ENCODE data around the gene YTHDF1. TPM values are rescaled to one million over a fixed set of nuclear protein-coding genes. Genes with fewer than 3 reads are reported as not detected.

Gene YTHDF1
- total RNA-seq, 1 donor from 2014 or later: 44.9 TPM

GRCh38 chr20:63154395-63154794, 61.5 kb downstream of the YTHDF1 start:
- no peak for DNase-seq (ENCODE audit: extremely low spot score, unreplicated experiment)
- no peak overlapping the region for H3K27ac Mint-ChIP-seq (ENCODE audit: unreplicated experiment)
- no peaks in the 10 kb centered on the region for H3K9me3 Mint-ChIP-seq (ENCODE audit: unreplicated experiment)
- peaks cover 17% of the 10 kb centered on the region for H3K27me3 Mint-ChIP-seq (ENCODE audit: unreplicated experiment)
- no peaks in the 10 kb centered on the region for H3K4me1 Mint-ChIP-seq (ENCODE audit: unreplicated experiment)
- TF ChIP-seq, protein P1, sequence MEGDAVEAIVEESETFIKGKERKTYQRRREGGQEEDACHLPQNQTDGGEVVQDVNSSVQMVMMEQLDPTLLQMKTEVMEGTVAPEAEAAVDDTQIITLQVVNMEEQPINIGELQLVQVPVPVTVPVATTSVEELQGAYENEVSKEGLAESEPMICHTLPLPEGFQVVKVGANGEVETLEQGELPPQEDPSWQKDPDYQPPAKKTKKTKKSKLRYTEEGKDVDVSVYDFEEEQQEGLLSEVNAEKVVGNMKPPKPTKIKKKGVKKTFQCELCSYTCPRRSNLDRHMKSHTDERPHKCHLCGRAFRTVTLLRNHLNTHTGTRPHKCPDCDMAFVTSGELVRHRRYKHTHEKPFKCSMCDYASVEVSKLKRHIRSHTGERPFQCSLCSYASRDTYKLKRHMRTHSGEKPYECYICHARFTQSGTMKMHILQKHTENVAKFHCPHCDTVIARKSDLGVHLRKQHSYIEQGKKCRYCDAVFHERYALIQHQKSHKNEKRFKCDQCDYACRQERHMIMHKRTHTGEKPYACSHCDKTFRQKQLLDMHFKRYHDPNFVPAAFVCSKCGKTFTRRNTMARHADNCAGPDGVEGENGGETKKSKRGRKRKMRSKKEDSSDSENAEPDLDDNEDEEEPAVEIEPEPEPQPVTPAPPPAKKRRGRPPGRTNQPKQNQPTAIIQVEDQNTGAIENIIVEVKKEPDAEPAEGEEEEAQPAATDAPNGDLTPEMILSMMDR (IDR thresholded peaks at IDR 0.05): no peak
- H3K4me3 Mint-ChIP-seq (ENCODE audit: unreplicated experiment): no peak overlapping the region
- no peaks in the 10 kb centered on the region for H3K36me3 Mint-ChIP-seq (ENCODE audit: unreplicated experiment)

DNA sequence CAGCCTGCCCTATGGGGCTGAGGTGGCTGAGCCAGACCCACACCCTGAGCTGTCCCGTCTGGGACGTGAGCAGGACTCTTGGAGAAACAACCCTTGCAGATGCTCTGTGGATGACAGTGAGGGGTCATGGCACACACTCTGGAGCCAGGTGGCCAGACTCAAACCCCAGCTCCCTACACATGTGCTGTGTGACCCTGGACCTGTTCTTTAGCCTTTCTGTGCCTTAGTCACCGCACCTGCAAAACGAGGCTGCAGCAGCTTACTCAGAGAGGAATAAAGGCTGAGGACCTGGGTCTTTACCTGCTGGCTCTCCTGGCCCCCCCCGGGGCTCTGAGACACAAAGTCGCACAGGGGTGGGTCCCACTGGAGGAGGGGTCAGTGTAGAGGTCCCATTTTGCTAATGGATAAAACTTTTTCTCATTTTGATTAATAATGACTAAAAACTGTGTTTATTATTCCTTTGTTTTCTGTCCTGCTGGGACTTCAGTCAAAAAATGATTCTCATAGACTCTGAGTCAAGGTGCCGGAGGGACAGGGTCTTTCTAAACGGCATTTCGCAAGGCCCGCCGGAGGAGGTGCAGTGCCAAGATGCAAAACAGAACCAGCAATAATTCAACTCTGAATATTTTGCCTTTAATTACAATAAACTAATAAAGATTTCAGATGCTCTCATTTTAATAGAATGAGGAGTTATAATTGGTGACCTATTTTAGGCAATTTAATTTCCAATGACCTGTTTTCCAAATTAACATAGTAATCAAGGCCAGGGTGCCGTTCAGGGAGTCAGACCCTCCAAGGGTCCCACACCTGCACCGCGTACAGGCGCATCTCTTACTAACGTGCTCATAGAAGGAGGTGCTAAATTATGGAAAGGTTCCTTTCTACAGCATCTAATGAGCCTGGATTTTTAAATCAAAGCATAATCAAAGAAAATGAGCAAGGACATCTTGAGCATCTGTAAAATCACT, 62.4 kb downstream of the YTHDF1 start:
- no peaks in the 10 kb centered on the region for H3K4me1 Mint-ChIP-seq (ENCODE audit: unreplicated experiment)
- no peak overlapping the region for H3K27ac Mint-ChIP-seq (ENCODE audit: unreplicated experiment)
- H3K27me3 Mint-ChIP-seq (ENCODE audit: unreplicated experiment): peaks cover 15% of the 10 kb centered on the region
- peaks cover under 1% of the 10 kb centered on the region for H3K9me3 Mint-ChIP-seq (ENCODE audit: unreplicated experiment)
- H3K36me3 Mint-ChIP-seq (ENCODE audit: unreplicated experiment): no peaks in the 10 kb centered on the region
- DNase-seq (ENCODE audit: extremely low spot score, unreplicated experiment): no peak
- TF ChIP-seq, protein P1 (IDR thresholded peaks at IDR 0.05): no peak
- no peak overlapping the region for H3K4me3 Mint-ChIP-seq (ENCODE audit: unreplicated experiment)

GRCh38 chr20:63152322-63153253, 63.3 kb downstream of the YTHDF1 start:
- TF ChIP-seq, protein P1 (IDR thresholded peaks at IDR 0.05): no peak
- Mint-ChIP-seq H3K27me3 (ENCODE audit: unreplicated experiment) (peaks cover 16% of the 10 kb centered on the region), H3K36me3 (ENCODE audit: unreplicated experiment) (peaks cover 1% of the 10 kb centered on the region), H3K4me1 (ENCODE audit: unreplicated experiment) (no peaks in the 10 kb centered on the region), H3K27ac (ENCODE audit: unreplicated experiment) (no peak overlapping the region), H3K9me3 (ENCODE audit: unreplicated experiment) (peaks cover 10% of the 10 kb centered on the region), H3K4me3 (ENCODE audit: unreplicated experiment) (no peak overlapping the region)
- no peak for DNase-seq (ENCODE audit: extremely low spot score, unreplicated experiment)

DNA sequence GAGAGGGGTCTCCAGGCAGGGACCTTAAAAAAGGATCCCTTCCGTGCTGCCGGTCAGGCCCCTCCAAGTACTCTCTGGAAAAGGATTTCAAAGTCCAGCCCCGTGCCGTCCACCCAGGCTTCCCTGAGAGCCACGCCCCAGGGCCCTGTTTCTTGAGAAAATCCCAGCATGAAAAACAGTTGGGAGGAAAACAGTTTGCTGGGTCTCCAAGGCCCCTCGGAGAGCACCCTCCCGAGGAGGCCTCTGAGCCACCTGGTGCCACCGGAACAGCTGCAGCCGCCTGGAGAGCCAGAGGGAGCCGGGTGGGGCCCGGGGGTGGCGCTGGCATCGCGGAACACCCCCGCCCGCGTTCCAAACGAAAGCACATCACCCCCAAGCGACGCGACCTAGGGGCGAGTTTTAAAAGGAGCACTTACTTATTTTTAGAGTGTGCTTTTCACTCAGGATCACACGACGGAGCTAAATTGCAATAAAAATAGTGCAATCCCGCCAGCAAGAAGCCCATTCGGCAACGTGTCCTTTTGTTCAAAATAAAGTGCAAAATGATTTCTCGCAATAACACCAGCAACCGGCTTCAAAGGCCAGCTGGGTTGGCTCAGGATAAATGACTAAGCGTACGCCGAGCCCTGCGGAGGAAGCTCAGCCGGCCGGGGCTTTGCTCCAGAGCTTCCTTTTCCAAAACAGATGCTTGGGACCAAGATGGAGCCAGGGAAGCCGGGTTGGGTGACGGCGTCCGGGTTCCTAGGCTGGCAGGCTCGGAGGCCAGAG, 64.2 kb downstream of the YTHDF1 start:
- DNase-seq (ENCODE audit: extremely low spot score, unreplicated experiment): no peak
- Mint-ChIP-seq H3K27me3 (ENCODE audit: unreplicated experiment) (peaks cover 17% of the 10 kb centered on the region), H3K9me3 (ENCODE audit: unreplicated experiment) (peaks cover 17% of the 10 kb centered on the region), H3K4me3 (ENCODE audit: unreplicated experiment) (no peak overlapping the region), H3K36me3 (ENCODE audit: unreplicated experiment) (peaks cover 1% of the 10 kb centered on the region), H3K4me1 (ENCODE audit: unreplicated experiment) (no peaks in the 10 kb centered on the region), H3K27ac (ENCODE audit: unreplicated experiment) (no peak overlapping the region)
- TF ChIP-seq, protein P1 (IDR thresholded peaks at IDR 0.05): no peak

All from osteocyte (in vitro differentiated cells).